Endothelial cell of umbilical vein (primary cell): ENCODE results near the gene IP6K1. TPM values are rescaled to one million over a fixed set of nuclear protein-coding genes. Genes with fewer than 3 reads are reported as not detected.

Experiments
- BruUV-seq: library from RNA; stranded (reverse); fragments of 400-500 nt; replicated peaks from 2 replicates; lab custom pipeline; 2021; lab: Mats Ljungman, UMichigan
- CTCF ChIA-PET: fragments of 300-600, 350-600 bp; sonication (Branson Sonifier 250); formaldehyde crosslinking; loops from one replicate; lab custom pipeline; 2021; ENCODE audit warnings: antibody characterized with exemption, inconsistent platforms; lab: Charles Lee
- POLR2A ChIA-PET: fragments of 300-600, 350-600 bp; sonication (Branson Sonifier 250); formaldehyde crosslinking; loops from one replicate; lab custom pipeline; 2021; ENCODE audit warnings: antibody characterized with exemption, inconsistent platforms; lab: Charles Lee
- DNase-seq: peaks from one replicate; pipeline ENCODE4 v3.0.0-alpha.2; 2011; ENCODE audit warnings: low read depth, low spot score
- FAIRE-seq: peaks from 2 replicates; lab custom pipeline; 2011; peaks lifted over from hg19 to GRCh38; lab: Jason Lieb, UNC
- H2AFZ ChIP-seq: 2 replicates; pipeline ENCODE4 v1.6.0; 2012; ENCODE audit warnings: low read depth, low read length, control low read depth, inconsistent platforms
- H3K27ac ChIP-seq: 2 replicates; pipeline ENCODE4 v1.5.1; 2011; ENCODE audit warnings: low read depth, mild to moderate bottlenecking, control low read depth, low read length, moderate library complexity; ENCODE audit not compliant: insufficient read depth
- H3K27me3 ChIP-seq, 2 experiments: 2 replicates each; pipeline versions ENCODE4 v1.6.0 to v1.6.1; 2011; ENCODE audit warnings: low read length in 2 of 2, mixed read lengths in 1 of 2; ENCODE audit not compliant: control insufficient read depth in 2 of 2, insufficient read depth in 2 of 2
- H3K36me3 ChIP-seq, 2 experiments: 2 replicates in 1 of 2; 3 replicates in 1 of 2; pipeline ENCODE4 v1.5.1; 2011; ENCODE audit warnings: low read length in 2 of 2, mild to moderate bottlenecking in 1 of 2, moderate library complexity in 1 of 2; ENCODE audit not compliant: control insufficient read depth in 2 of 2, insufficient read depth in 2 of 2; ENCODE audit errors: extremely low read depth in 1 of 2
- H3K4me1 ChIP-seq: 3 replicates; pipeline ENCODE4 v1.5.1; 2011; ENCODE audit warnings: mild to moderate bottlenecking, low read length; ENCODE audit not compliant: control insufficient read depth, insufficient read depth; ENCODE audit errors: extremely low read depth
- H3K4me2 ChIP-seq: 2 replicates; pipeline ENCODE4 v1.6.1; 2011; ENCODE audit warnings: low read length, control low read depth, mixed read lengths; ENCODE audit not compliant: insufficient read depth
- H3K4me3 ChIP-seq, 3 experiments: fragments of 200-600 bp in 1 of 3; sonication (generic), shearing (Covaris generic) in 1 of 3; replicated peaks in 1 of 3; 2 replicates each; pipeline ENCODE4 v1.5.1; 2011 to 2016; ENCODE audit warnings: control low read depth in 3 of 3, low read length in 3 of 3, mild to moderate bottlenecking in 2 of 3, inconsistent platforms in 1 of 3, low read depth in 1 of 3, moderate library complexity in 1 of 3; ENCODE audit not compliant: insufficient read depth in 1 of 3
- H3K79me2 ChIP-seq: 2 replicates; pipeline ENCODE4 v1.6.0; 2012; ENCODE audit warnings: low read length, inconsistent platforms; ENCODE audit not compliant: control insufficient read depth, insufficient read depth
- H3K9ac ChIP-seq: replicated peaks from 2 replicates; pipeline ENCODE3; 2011; ENCODE audit warnings: low read length, control low read depth; ENCODE audit not compliant: insufficient read depth; ENCODE audit errors: extremely low read depth
- H3K9me1 ChIP-seq: replicated peaks from 3 replicates; pipeline ENCODE4 v1.6.0; 2011; ENCODE audit warnings: mild to moderate bottlenecking, low read length; ENCODE audit not compliant: control insufficient read depth, insufficient read depth; ENCODE audit errors: extremely low read depth
- H3K9me3 ChIP-seq: replicated peaks from 2 replicates; pipeline ENCODE4 v1.5.1; 2012; ENCODE audit warnings: low read length, inconsistent platforms; ENCODE audit not compliant: control insufficient read depth, insufficient read depth
- H4K20me1 ChIP-seq: replicated peaks from 2 replicates; pipeline ENCODE3; 2011; ENCODE audit warnings: mild to moderate bottlenecking, low read length; ENCODE audit not compliant: control insufficient read depth, insufficient read depth; ENCODE audit errors: extremely low read depth
- EZH2 ChIP-seq: IDR thresholded peaks from 2 replicates; pipeline ENCODE4 v1.6.1; 2012; ENCODE audit warnings: borderline replicate concordance, low read depth, mild to moderate bottlenecking, moderate library complexity, low read length, inconsistent platforms; ENCODE audit not compliant: severe bottlenecking
- FOS ChIP-seq: IDR thresholded peaks from 2 replicates; pipeline ENCODE4 v1.6.1; 2011; ENCODE audit warnings: mild to moderate bottlenecking, low read length, moderate library complexity, borderline replicate concordance; ENCODE audit not compliant: insufficient read depth
- GATA2 ChIP-seq: IDR thresholded peaks from 2 replicates; pipeline ENCODE4 v1.7.0; 2011; ENCODE audit warnings: low read depth, mild to moderate bottlenecking, moderate library complexity, mixed read lengths, low read length; ENCODE audit not compliant: insufficient read length, insufficient read depth
- JUN ChIP-seq: IDR thresholded peaks from 2 replicates; pipeline ENCODE4 v1.6.1; 2011; ENCODE audit warnings: borderline replicate concordance, low read depth; ENCODE audit not compliant: insufficient read length, insufficient read depth
- MYC ChIP-seq: IDR thresholded peaks from one replicate; pipeline ENCODE4 v1.6.1; 2011; ENCODE audit warnings: mild to moderate bottlenecking, low read depth, low read length
- POLR2A ChIP-seq: IDR thresholded peaks from 2 replicates; pipeline ENCODE4 v1.6.1; 2012; ENCODE audit warnings: low read depth, mild to moderate bottlenecking, control low read depth, low read length
- POLR2AphosphoS5 ChIP-seq: IDR thresholded peaks from 2 replicates; pipeline ENCODE4 v1.6.1; 2012; ENCODE audit warnings: low read depth, mild to moderate bottlenecking, control low read depth, low read length, moderate library complexity; ENCODE audit not compliant: insufficient read depth
- dilution Hi-C: fragments of 300-500 bp; cut with MboI; formaldehyde crosslinking; loops from one replicate; pipeline ENCODE4 v1.15.0; 2019; ENCODE audit warnings: low sequenced_read_pairs; ENCODE audit not compliant: extremely low pct_ligation_motif_present
- intact Hi-C: fragments of 100-400 bp; cut with micrococcal nuclease; formaldehyde crosslinking; loops from one replicate; pipeline ENCODE4 v1.10.0; 2022
- polyA plus RNA-seq, 4 experiments: library from polyadenylated mRNA; depleted of rRNA in 3 of 4; stranded (reverse) in 3 of 4; unstranded in 1 of 4; fragments of >200 nt; gene quantifications; 2 replicates each; pipeline versions ENCODE4 v1.2.1 to v1.2.3, GENCODE V29; 2011 to 2012; ENCODE audit warnings: missing spikeins in 1 of 4
- total RNA-seq: library from RNA; stranded (reverse); gene quantifications from 2 replicates; pipeline ENCODE4 v1.2.3, GENCODE V29; 2021
- TF ChIP-seq, protein P1 (sequence below): IDR thresholded peaks from 2 replicates; pipeline ENCODE4 v1.6.1; 2011; ENCODE audit not compliant: insufficient read depth, insufficient read length
- TF ChIP-seq, protein P2 (sequence below), 2 donors: IDR thresholded peaks; 1 replicate in 1 of 2; 2 replicates in 1 of 2; pipeline ENCODE4 v1.5.1; 2011; ENCODE audit warnings: low read length in 2 of 2, mild to moderate bottlenecking in 2 of 2, moderate library complexity in 2 of 2, control low read depth in 1 of 2, inconsistent platforms in 1 of 2, low read depth in 1 of 2; ENCODE audit not compliant: insufficient read depth in 1 of 2; ENCODE audit errors: extremely low read depth in 1 of 2

The IP6K1 gene
- total and polyA plus RNA-seq, 2 donors (not counting 3 experiments of a cell fraction or from before 2014, with no cell fraction given): 42.7 to 60.8 TPM

- dilution Hi-C loops: no loop called here
- intact Hi-C loops: no loop called here
- no TSS peak for BruUV-seq
- Histone ChIP-seq H4K20me1 (no peaks in the 10 kb centered on the region), H3K27me3 (no peaks in the 10 kb centered on the region), H3K9me3 (no peaks in the 10 kb centered on the region), H3K4me2 (no peak overlapping the region), H3K79me2 (no peaks in the 10 kb centered on the region), H3K36me3 (peaks cover 3 to 8% of the 10 kb centered on the region in 2 experiments), H3K4me3 (no peak overlapping the region), H3K9ac (no peak overlapping the region), H3K27ac (no peak overlapping the region), H2AFZ (no peak overlapping the region), H3K9me1 (no peaks in the 10 kb centered on the region), H3K4me1 (peaks cover 7% of the 10 kb centered on the region)
- TF ChIP-seq POLR2AphosphoS5: no peak
- TF ChIP-seq, protein P1, sequence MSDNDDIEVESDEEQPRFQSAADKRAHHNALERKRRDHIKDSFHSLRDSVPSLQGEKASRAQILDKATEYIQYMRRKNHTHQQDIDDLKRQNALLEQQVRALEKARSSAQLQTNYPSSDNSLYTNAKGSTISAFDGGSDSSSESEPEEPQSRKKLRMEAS: no peak
- TF ChIP-seq POLR2A: no peak
- no peak for TF ChIP-seq GATA2
- TF ChIP-seq FOS: no peak
- TF ChIP-seq, protein P2, sequence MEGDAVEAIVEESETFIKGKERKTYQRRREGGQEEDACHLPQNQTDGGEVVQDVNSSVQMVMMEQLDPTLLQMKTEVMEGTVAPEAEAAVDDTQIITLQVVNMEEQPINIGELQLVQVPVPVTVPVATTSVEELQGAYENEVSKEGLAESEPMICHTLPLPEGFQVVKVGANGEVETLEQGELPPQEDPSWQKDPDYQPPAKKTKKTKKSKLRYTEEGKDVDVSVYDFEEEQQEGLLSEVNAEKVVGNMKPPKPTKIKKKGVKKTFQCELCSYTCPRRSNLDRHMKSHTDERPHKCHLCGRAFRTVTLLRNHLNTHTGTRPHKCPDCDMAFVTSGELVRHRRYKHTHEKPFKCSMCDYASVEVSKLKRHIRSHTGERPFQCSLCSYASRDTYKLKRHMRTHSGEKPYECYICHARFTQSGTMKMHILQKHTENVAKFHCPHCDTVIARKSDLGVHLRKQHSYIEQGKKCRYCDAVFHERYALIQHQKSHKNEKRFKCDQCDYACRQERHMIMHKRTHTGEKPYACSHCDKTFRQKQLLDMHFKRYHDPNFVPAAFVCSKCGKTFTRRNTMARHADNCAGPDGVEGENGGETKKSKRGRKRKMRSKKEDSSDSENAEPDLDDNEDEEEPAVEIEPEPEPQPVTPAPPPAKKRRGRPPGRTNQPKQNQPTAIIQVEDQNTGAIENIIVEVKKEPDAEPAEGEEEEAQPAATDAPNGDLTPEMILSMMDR (IDR thresholded peaks at IDR 0.05; ENCODE audit: extremely low read depth in 1 of 2, insufficient read depth in 1 of 2, low read depth in 1 of 2, low read length in 2 of 2): no peak
- TF ChIP-seq MYC: no peak
- TF ChIP-seq EZH2: no peak
- no peak for TF ChIP-seq JUN
- no peak for DNase-seq
- ChIA-PET CTCF (interaction anchor here (2.3 kb wide), 1 partner anchor 176 kb away, joined by 7 read pairs; no protein-coding TSS in a partner anchor), POLR2A (no interaction called here)
- FAIRE-seq: no peak
These were observed 70.2 kb downstream of the IP6K1 start for GRCh38 chr3:49716169-49716568.
